Karpas-422 (cell line): ENCODE measurements around the gene UCK1. TPM values are rescaled to one million over a fixed set of nuclear protein-coding genes. Genes with fewer than 3 reads are reported as not detected.
A peak's percentile ranks its signal among the peaks of the same experiment; 100 is the strongest.

Experiments
- DNase-seq: peaks from one replicate; pipeline ENCODE4 v3.0.0-alpha.2; 2015
- H2AFZ ChIP-seq: fragments of 200-600 bp; sonication (generic); 2 replicates; pipeline ENCODE4 v1.6.1; 2014; ENCODE audit warnings: antibody characterized with exemption, low read length, mixed read lengths
- H3K27ac ChIP-seq: fragments of 200-600 bp; sonication (generic); 2 replicates; pipeline ENCODE4 v1.5.1; 2014; ENCODE audit warnings: mild to moderate bottlenecking, low read length, moderate library complexity
- H3K27me3 ChIP-seq: fragments of 200-600 bp; sonication (generic); 2 replicates; pipeline ENCODE4 v1.6.1; 2014; ENCODE audit warnings: low read length, mixed read lengths
- H3K36me3 ChIP-seq: fragments of 200-600 bp; sonication (generic); 2 replicates; pipeline ENCODE4 v1.6.1; 2014; ENCODE audit warnings: low read length, mixed read lengths; ENCODE audit not compliant: insufficient read depth
- H3K4me1 ChIP-seq: fragments of 200-600 bp; sonication (generic); 2 replicates; pipeline ENCODE4 v1.6.1; 2014; ENCODE audit warnings: mild to moderate bottlenecking, low read length, mixed read lengths
- H3K4me2 ChIP-seq: fragments of 200-600 bp; sonication (generic); 2 replicates; pipeline ENCODE4 v1.6.1; 2014; ENCODE audit warnings: low read length, low read depth, mild to moderate bottlenecking; ENCODE audit not compliant: poor library complexity, severe bottlenecking
- H3K4me3 ChIP-seq: fragments of 200-600 bp; sonication (generic); 2 replicates; pipeline ENCODE4 v1.5.1; 2014; ENCODE audit warnings: mild to moderate bottlenecking, antibody characterized with exemption, low read length, mixed read lengths
- H3K79me2 ChIP-seq: fragments of 200-600 bp; sonication (generic); 2 replicates; pipeline ENCODE4 v1.6.1; 2014; ENCODE audit warnings: mild to moderate bottlenecking, low read length, mixed read lengths
- H3K9ac ChIP-seq: fragments of 200-600 bp; sonication (generic); 2 replicates; pipeline ENCODE4 v1.6.0; 2014; ENCODE audit warnings: low read length
- H3K9me2 ChIP-seq: fragments of 200-600 bp; sonication (generic), shearing (Covaris generic); replicated peaks from 2 replicates; pipeline ENCODE4 v1.6.0; 2014; ENCODE audit warnings: mild to moderate bottlenecking, low read length, moderate library complexity; ENCODE audit not compliant: insufficient read depth
- H3K9me3 ChIP-seq: fragments of 300-700, 200-600 bp; sonication (generic); 2 replicates; pipeline ENCODE4 v1.6.1; 2014; ENCODE audit warnings: low read length, mixed read lengths
- H4K20me1 ChIP-seq: fragments of 200-600 bp; sonication (generic); 2 replicates; pipeline ENCODE4 v1.6.1; 2014; ENCODE audit warnings: mild to moderate bottlenecking, antibody characterized with exemption, low read length, low read depth; ENCODE audit not compliant: insufficient read depth
- total RNA-seq: library from RNA; depleted of rRNA; stranded (reverse); fragments of >200 nt; shearing (Covaris generic); gene quantifications from 2 replicates; pipeline ENCODE4 v1.2.3, GENCODE V29; 2014; ENCODE audit warnings: low replicate concordance

Gene UCK1
- total RNA-seq, 1 experiment from 2014 or later = 8.0 TPM

DNA sequence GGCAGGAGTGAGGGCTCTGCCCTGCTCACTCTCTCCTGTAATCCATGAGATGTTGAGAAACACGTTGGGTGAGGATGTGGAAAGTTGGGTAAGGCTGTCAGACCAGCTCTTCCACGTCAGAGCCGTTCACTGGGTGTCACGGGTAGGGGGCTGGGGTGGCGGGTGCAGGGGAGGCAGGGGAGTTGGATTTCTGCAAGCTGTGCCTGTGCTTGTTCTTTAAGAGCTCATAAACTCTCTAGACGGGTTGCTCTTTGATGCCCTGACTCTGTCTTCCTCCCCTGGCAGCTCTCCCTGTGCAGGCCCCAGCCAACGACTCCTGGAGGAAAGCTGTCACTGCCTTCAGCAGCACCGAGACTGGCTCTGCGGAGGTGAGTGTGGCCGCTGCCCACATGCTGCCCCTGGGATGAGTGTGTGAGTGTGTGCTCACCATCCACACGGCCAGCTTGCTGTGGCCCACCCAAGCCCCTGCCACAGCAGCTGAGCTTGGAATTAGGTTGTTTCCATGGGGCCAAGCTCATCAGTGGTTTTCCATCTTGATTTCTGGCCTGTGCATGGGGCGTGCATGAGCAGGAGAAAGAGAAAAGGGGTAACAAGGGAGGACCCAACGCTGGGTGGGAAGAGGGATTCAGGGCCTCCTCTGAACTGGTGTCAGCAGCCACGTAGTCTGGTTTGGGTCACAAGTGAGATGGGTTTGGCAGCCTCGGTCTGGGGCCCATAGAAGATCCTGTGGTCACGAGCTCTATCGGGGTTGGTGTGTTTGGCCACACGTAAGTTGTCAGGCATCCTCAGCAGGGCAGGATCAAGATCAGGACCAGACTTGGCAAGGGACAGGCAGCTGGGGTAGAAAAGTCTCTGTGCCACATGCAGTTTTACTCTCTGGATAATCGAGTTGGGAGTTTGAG is 49.4 kb downstream of the UCK1 start:
- Histone ChIP-seq H3K79me2 (peaks cover 26% of the 10 kb centered on the region), H3K9me2 (no peaks in the 10 kb centered on the region), H3K4me2 (no peak overlapping the region), H4K20me1 (peaks cover 39% of the 10 kb centered on the region), H3K36me3 (peaks cover 49% of the 10 kb centered on the region), H3K27me3 (no peaks in the 10 kb centered on the region), H3K9me3 (no peaks in the 10 kb centered on the region), H3K9ac (no peak overlapping the region), H2AFZ (no peak overlapping the region), H3K27ac (no peak overlapping the region), H3K4me3 (no peak overlapping the region), H3K4me1 (no peaks in the 10 kb centered on the region)
- no peak for DNase-seq

DNA sequence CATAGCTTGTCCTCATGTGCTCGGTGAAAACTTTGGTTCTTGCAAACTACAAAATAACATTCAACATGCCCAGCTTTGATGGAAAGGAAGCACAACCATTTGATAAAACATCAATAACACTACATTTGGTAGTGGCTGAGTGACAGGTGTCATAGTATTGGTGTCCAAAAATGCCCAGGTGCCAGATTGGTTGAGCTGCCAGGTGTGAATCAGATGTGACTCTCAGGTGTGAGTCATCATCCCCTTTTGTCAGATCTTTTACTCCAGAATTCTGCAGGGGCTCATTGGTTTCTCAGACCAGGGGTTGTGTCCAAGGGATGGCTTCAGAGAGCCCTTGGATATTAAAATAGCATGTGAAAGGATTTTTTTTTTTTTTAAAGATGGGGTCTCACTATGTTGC is 50.8 kb downstream of the UCK1 start:
- DNase-seq = no peak
- no peak overlapping the region for H3K27ac ChIP-seq
- no peaks in the 10 kb centered on the region for H3K4me1 ChIP-seq
- no peaks in the 10 kb centered on the region for H3K9me3 ChIP-seq
- no peaks in the 10 kb centered on the region for H3K9me2 ChIP-seq
- no peak overlapping the region for H3K4me2 ChIP-seq
- no peak overlapping the region for H3K4me3 ChIP-seq
- H3K9ac ChIP-seq = no peak overlapping the region
- peaks cover 46% of the 10 kb centered on the region for H3K36me3 ChIP-seq
- peaks cover 26% of the 10 kb centered on the region for H3K79me2 ChIP-seq
- H3K27me3 ChIP-seq = no peaks in the 10 kb centered on the region
- H2AFZ ChIP-seq = no peak overlapping the region
- peaks cover 43% of the 10 kb centered on the region for H4K20me1 ChIP-seq

DNA sequence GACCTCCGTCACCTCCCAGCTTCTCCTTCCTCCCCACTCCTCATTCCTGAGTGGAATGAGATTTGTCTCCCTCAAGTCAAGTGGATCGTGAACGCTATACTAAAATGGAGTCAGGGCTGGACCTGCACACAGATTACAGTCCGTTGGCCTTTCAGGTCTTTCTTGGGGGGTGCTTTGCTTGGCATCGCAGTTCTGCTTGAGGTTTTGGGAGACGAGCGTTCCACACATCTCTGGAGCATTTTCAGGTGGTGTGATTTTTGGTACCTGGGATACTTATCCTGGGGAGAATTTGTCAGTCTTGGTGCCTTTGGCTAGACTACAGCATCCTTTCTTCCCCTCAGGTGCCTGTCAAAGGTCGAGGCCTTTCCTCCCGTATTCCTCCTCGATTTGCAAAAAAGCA is 52.2 kb downstream of the UCK1 start:
- H4K20me1 ChIP-seq = peaks cover 40% of the 10 kb centered on the region
- no peak for DNase-seq

DNA sequence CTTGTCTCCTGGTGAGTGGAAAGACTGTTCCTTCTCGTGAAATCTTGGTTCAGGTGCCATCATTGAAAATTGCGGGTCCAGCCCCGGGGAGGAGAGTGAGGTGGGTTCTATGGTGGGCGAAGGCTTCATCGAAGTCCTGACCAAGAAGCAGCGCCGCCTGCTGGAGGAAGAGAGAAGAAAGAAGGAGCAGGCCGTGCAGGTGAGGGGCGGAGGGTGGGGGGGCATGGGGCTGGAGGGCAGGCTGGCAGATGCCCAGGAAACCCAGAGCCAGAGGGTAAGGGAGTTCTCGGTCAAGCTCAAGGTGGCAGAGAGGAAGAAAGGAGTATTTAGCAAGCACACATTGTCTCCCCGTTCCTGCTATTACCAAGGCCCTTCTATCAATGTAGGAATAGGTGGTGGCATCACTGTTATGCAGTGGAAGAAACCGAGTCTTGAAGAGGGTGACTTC is 52.6 kb downstream of the UCK1 start:
- no peak overlapping the region for H3K9ac ChIP-seq
- H3K9me2 ChIP-seq = no peaks in the 10 kb centered on the region
- no peaks in the 10 kb centered on the region for H3K4me1 ChIP-seq
- no peak overlapping the region for H2AFZ ChIP-seq
- H3K4me3 ChIP-seq = no peak overlapping the region
- H3K36me3 ChIP-seq = peaks cover 46% of the 10 kb centered on the region
- H3K27me3 ChIP-seq = no peaks in the 10 kb centered on the region
- H3K4me2 ChIP-seq = no peak overlapping the region
- no peak overlapping the region for H3K27ac ChIP-seq
- peaks cover 26% of the 10 kb centered on the region for H3K79me2 ChIP-seq
- H4K20me1 ChIP-seq = peaks cover 42% of the 10 kb centered on the region
- peak; percentile 88 for DNase-seq
- no peaks in the 10 kb centered on the region for H3K9me3 ChIP-seq

More for the DNA sequence above, 52.2 kb downstream of the UCK1 start:
- Histone ChIP-seq H3K27ac (no peak overlapping the region), H3K79me2 (peaks cover 26% of the 10 kb centered on the region), H3K4me1 (no peaks in the 10 kb centered on the region), H3K4me3 (no peak overlapping the region), H3K36me3 (peaks cover 46% of the 10 kb centered on the region), H3K27me3 (no peaks in the 10 kb centered on the region), H3K9ac (no peak overlapping the region), H3K9me3 (no peaks in the 10 kb centered on the region), H2AFZ (no peak overlapping the region), H3K9me2 (no peaks in the 10 kb centered on the region), H3K4me2 (no peak overlapping the region)

DNA sequence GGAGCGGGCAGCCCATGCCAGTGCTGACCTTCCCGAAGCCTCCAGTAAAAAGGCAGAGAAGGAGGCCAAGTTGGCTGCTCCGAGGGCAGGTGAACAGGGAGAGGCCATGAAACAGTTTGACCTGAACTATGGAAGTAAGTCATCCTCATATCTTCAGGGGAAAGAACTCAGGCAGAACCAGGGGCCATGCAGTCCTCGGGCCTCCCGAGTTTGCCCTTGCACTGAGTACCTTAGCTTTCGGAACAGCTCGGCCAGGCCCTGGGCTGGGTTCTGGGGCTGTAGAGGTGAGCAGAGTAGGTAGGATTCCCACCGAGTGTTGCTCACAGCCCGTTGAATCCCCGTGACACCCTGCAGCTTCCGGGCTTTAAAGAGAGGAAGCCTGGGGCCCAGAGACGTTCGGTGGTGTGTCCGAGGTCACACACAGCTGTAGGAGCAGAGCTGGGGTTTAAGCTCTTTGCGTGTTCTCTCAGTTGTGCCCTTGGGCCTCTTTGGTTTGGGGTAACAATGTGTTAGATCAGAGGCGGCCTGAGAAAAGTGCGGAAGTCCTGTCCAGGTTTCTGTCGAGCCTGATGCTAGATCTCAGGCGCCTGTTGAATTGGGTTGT is 53.1 kb downstream of the UCK1 start:
- Histone ChIP-seq H3K4me1 (no peaks in the 10 kb centered on the region), H3K9me2 (no peaks in the 10 kb centered on the region), H3K9me3 (no peaks in the 10 kb centered on the region), H4K20me1 (peaks cover 44% of the 10 kb centered on the region), H3K36me3 (peaks cover 48% of the 10 kb centered on the region), H3K27ac (no peak overlapping the region), H3K79me2 (peaks cover 28% of the 10 kb centered on the region), H3K9ac (no peak overlapping the region), H3K27me3 (no peaks in the 10 kb centered on the region), H3K4me3 (no peak overlapping the region), H2AFZ (no peak overlapping the region), H3K4me2 (no peak overlapping the region)
- DNase-seq = no peak

DNA sequence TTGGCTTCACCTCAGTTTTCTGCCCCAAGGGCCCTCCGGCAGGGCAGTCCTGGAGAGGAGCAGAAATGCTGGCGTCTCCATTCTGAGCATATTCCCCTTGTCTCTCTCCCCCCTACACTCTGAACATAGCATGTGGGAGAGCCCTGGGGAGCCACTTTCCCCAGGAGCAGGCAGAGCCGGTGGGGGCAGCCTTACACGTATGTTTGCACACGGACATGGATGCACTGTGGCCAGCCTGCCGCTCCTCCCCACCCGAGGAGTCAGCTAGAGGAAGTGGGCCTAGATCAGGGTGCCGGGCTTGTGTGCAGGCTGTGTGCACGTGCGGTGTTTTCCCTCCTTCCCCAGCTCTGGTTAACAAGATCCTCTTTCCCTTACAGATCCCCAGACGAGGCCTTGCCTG is 53.7 kb downstream of the UCK1 start:
- Histone ChIP-seq H3K27me3 (no peaks in the 10 kb centered on the region), H3K9me2 (no peaks in the 10 kb centered on the region), H3K9ac (no peak overlapping the region), H3K79me2 (peaks cover 32% of the 10 kb centered on the region), H3K4me2 (no peak overlapping the region), H3K36me3 (peaks cover 51% of the 10 kb centered on the region), H3K4me3 (no peak overlapping the region), H3K27ac (no peak overlapping the region), H3K4me1 (no peaks in the 10 kb centered on the region), H4K20me1 (peaks cover 44% of the 10 kb centered on the region), H2AFZ (no peak overlapping the region), H3K9me3 (no peaks in the 10 kb centered on the region)
- DNase-seq = no peak

DNA sequence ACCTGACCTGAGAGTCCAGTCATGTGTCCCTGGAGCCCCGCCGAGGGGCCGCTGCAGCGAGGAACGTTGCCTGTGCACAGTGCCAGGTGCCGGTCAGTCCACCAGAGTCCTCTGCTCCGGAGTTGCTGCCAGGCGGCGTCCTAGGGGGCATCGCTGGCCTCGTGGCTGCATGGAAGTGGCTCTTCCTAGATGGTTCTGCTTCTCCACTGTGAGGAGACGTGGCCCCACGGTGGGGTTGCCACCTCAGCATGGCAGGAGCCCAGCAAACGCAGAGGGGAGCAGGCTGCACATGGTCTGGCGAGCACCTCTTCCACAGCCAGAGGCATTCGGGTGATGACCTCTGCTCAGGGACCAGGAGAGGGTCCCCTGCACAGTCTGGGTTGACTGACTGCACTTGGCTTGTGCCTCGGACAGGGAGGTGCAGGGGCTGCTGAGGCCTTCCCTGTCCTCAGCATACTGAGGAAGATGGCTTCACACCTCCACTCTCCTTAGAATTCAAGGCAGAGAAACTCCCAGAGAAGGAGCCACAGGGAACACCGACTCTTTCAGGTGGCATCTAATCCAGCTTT is 54.2 kb downstream of the UCK1 start:
- DNase-seq = no peak
- H4K20me1 ChIP-seq = peaks cover 45% of the 10 kb centered on the region
- H3K79me2 ChIP-seq = peaks cover 32% of the 10 kb centered on the region

More for the DNA sequence above, 54.2 kb downstream of the UCK1 start:
- no peak overlapping the region for H2AFZ ChIP-seq
- H3K4me3 ChIP-seq = no peak overlapping the region
- no peak overlapping the region for H3K27ac ChIP-seq
- no peaks in the 10 kb centered on the region for H3K4me1 ChIP-seq
- no peaks in the 10 kb centered on the region for H3K9me3 ChIP-seq
- H3K4me2 ChIP-seq = no peak overlapping the region
- H3K36me3 ChIP-seq = peaks cover 54% of the 10 kb centered on the region
- no peaks in the 10 kb centered on the region for H3K9me2 ChIP-seq
- no peaks in the 10 kb centered on the region for H3K27me3 ChIP-seq
- H3K9ac ChIP-seq = no peak overlapping the region
